ENCODE measurements around the gene GAS2L3.
A peak's percentile ranks its signal among the peaks of the same experiment; 100 is the strongest.

DNA sequence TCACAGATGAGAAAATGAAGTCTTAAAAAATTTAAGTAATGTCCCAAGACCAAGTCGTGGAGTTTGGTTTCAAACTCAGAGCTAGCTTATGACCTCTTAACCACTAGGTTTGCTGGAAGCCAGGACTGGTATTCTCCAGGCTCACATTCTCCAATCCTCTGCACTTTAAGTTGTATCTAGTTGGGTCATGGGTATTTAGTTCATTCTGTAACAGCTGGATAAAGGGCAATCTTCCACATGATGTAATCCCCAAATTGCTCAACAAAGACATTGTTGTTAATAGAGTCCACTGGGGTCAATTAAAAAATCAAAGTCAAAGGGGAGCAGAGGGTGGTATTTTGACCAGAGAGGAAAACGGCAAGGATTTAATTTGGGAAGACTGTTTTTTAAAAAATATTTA, 17.8 kb upstream of the GAS2L3 start:
- TF ChIP-seq, protein P1, sequence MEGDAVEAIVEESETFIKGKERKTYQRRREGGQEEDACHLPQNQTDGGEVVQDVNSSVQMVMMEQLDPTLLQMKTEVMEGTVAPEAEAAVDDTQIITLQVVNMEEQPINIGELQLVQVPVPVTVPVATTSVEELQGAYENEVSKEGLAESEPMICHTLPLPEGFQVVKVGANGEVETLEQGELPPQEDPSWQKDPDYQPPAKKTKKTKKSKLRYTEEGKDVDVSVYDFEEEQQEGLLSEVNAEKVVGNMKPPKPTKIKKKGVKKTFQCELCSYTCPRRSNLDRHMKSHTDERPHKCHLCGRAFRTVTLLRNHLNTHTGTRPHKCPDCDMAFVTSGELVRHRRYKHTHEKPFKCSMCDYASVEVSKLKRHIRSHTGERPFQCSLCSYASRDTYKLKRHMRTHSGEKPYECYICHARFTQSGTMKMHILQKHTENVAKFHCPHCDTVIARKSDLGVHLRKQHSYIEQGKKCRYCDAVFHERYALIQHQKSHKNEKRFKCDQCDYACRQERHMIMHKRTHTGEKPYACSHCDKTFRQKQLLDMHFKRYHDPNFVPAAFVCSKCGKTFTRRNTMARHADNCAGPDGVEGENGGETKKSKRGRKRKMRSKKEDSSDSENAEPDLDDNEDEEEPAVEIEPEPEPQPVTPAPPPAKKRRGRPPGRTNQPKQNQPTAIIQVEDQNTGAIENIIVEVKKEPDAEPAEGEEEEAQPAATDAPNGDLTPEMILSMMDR (IDR thresholded peaks at IDR 0.05): peak in 1 of 7 experiments; percentile 5
- TF ChIP-seq POLR2A (IDR thresholded peaks at IDR 0.05): no peak
